K562 (cell line): Measurements from ENCODE around the gene ACACB.

Source experiments
- CTCF ChIP-seq, 3 experiments: IDR thresholded peaks in 2 of 3; conservative IDR thresholded peaks in 1 of 3; 2 replicates each; pipeline ENCODE4 v1.5.1; 2011 to 2012; ENCODE audit warnings: low read length in 3 of 3, mild to moderate bottlenecking in 3 of 3, control low read depth in 2 of 3, improper control_type of control experiment in 1 of 3, inconsistent platforms in 1 of 3, low read depth in 1 of 3, mixed read lengths in 1 of 3, moderate library complexity in 1 of 3; ENCODE audit not compliant: insufficient read depth in 2 of 3
- ETV5 ChIP-seq: sonication (generic); formaldehyde crosslinking; IDR thresholded peaks from 2 replicates; pipeline ENCODE4 v1.4.0; 2020; ENCODE audit warnings: low read depth, mild to moderate bottlenecking, missing genetic modification reagents
- KLF10 ChIP-seq: fragments of 250-450 bp; sonication (Bioruptor Pico); IDR thresholded peaks from 2 replicates; pipeline ENCODE4 v1.6.1; 2021; ENCODE audit warnings: matching md5 sums
- NFIX ChIP-seq: fragments of 250-450 bp; sonication (Bioruptor Pico); IDR thresholded peaks from 2 replicates; pipeline ENCODE4 v1.4.0; 2020; ENCODE audit warnings: low read depth, mild to moderate bottlenecking, moderate library complexity
- POLR2A ChIP-seq: fragments of 450-650 bp; conservative IDR thresholded peaks from 2 replicates; pipeline ENCODE4 v1.6.1; 2016
- RCOR1 ChIP-seq, 2 experiments: IDR thresholded peaks; 2 replicates each; pipeline ENCODE4 v1.6.1; 2012; ENCODE audit warnings: low read depth in 2 of 2, low read length in 2 of 2, borderline replicate concordance in 1 of 2, improper control_type of control experiment in 1 of 2
- ZNF561 ChIP-seq: fragments of 450-650 bp; formaldehyde crosslinking; conservative IDR thresholded peaks from 2 replicates; pipeline ENCODE4 v1.4.0; 2020; ENCODE audit warnings: mild to moderate bottlenecking, moderate library complexity
- TF ChIP-seq, protein P1 (sequence below): sonication (generic); formaldehyde crosslinking; IDR thresholded peaks from 2 replicates; pipeline ENCODE4 v1.5.0; 2020; ENCODE audit warnings: missing genetic modification reagents

DNA sequence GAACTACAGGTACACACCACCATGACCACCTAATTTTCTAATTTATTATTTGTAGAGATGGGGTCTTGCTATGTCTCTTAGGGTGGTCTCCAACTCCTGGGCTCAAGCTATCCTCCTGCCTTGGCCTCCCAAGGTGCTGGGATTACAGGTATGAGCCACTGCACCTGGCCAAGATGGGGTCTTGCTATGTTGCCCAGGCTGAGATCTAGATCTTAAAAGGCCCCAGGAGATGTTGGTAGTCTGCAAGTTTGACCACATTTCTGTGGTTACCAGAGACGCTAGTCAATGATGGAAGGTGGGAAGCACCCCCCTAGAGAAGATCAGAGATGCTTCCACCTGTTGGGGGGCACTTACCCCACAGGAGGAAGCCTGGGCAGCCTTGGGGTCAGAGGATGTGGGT, 158.0 kb downstream of the ACACB start:
- TF ChIP-seq CTCF (IDR thresholded peaks at IDR 0.05 in 2 of 3, conservative IDR thresholded peaks at IDR 0.05 in 1 of 3; ENCODE audit: insufficient read depth in 2 of 3, low read depth in 1 of 3, low read length in 3 of 3) (no peak), NFIX (CRISPR knock-in tag) (no peak), ZNF561 (CRISPR knock-in tag) (no peak), RCOR1 (IDR thresholded peaks at IDR 0.05; ENCODE audit: borderline replicate concordance in 1 of 2, low read depth in 2 of 2, low read length in 2 of 2) (no peak), KLF10 (no peak), POLR2A (no peak), ETV5 (no peak)
- TF ChIP-seq, protein P1, sequence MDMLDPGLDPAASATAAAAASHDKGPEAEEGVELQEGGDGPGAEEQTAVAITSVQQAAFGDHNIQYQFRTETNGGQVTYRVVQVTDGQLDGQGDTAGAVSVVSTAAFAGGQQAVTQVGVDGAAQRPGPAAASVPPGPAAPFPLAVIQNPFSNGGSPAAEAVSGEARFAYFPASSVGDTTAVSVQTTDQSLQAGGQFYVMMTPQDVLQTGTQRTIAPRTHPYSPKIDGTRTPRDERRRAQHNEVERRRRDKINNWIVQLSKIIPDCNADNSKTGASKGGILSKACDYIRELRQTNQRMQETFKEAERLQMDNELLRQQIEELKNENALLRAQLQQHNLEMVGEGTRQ, result no peak
